Right cardiac atrium (tissue), 5 donors: Measurements from ENCODE around the gene LCLAT1. TPM values are rescaled to one million over a fixed set of nuclear protein-coding genes. Genes with fewer than 3 reads are reported as not detected.

Experiments
- ATAC-seq, 2 donors: fragments of 200-7000 bp; cut with Tn5 transposase; one replicate each; pipeline versions ENCODE4 v1.8.0 to v1.9.1; 2020; ENCODE audit warnings: moderate library complexity in 2 of 2, mild to moderate bottlenecking in 1 of 2
- DNase-seq, 3 donors: peaks; one replicate each; pipeline ENCODE4 v3.0.0-alpha.2; 2020
- H3K27ac ChIP-seq: one replicate; pipeline ENCODE4 v1.5.1; 2013; ENCODE audit warnings: mild to moderate bottlenecking, low read length, control low read depth, moderate library complexity
- H3K27me3 ChIP-seq: one replicate; pipeline ENCODE4 v1.6.1; 2013; ENCODE audit not compliant: control insufficient read depth, insufficient read depth
- H3K4me1 ChIP-seq: one replicate; pipeline ENCODE4 v1.6.1; 2013; ENCODE audit warnings: low read length; ENCODE audit not compliant: control insufficient read depth, insufficient read depth
- H3K4me3 ChIP-seq: one replicate; pipeline ENCODE4 v1.5.1; 2013; ENCODE audit warnings: low read length, control low read depth
- H3K9me3 ChIP-seq: one replicate; pipeline ENCODE4 v1.6.1; 2013; ENCODE audit warnings: low read length; ENCODE audit not compliant: control insufficient read depth
- WGBS: extraction: QIAGEN DNeasy Blood & Tissue Kit; methylation state at CpG from one replicate; pipeline ENCODE4 v1.1.7; 2013; 5-methylcytosine and 5-hydroxymethylcytosine counted together
- intact Hi-C, 4 donors: fragments of 100-400 bp; cut with DNase I; formaldehyde crosslinking; loops; one replicate each; pipeline versions ENCODE4 v1.11.0 to v1.14.0; 2022 to 2023
- polyA plus RNA-seq: library from polyadenylated mRNA; stranded (reverse); fragments of 200-250 nt; gene quantifications from one replicate; pipeline ENCODE4 v1.2.3, GENCODE V29; 2013
- total RNA-seq, 4 donors: library from RNA; stranded (reverse); fragmentation: NEBNext Ultra II Directional; extraction: Animal tissue kit (Norgen Biotek cat#: 25700); gene quantifications; one replicate each; pipeline ENCODE4 v1.2.1, GENCODE V29; 2021
- donor health status: healthy with polysubstance abuse.
- donor health status: DM: no; HTN: yes; CAD: no.
- donor health status: DM: no; HTN: no; CAD: no.
- donor health status: DM: no; HTN: yes; CAD: no; lungs with severe emphysema.
- donor health status: DM: yes; HTN: yes; CAD: no.

The LCLAT1 gene
- total and polyA plus RNA-seq, 5 donors = 5.1 to 18.7 (median 16.0) TPM

DNA sequence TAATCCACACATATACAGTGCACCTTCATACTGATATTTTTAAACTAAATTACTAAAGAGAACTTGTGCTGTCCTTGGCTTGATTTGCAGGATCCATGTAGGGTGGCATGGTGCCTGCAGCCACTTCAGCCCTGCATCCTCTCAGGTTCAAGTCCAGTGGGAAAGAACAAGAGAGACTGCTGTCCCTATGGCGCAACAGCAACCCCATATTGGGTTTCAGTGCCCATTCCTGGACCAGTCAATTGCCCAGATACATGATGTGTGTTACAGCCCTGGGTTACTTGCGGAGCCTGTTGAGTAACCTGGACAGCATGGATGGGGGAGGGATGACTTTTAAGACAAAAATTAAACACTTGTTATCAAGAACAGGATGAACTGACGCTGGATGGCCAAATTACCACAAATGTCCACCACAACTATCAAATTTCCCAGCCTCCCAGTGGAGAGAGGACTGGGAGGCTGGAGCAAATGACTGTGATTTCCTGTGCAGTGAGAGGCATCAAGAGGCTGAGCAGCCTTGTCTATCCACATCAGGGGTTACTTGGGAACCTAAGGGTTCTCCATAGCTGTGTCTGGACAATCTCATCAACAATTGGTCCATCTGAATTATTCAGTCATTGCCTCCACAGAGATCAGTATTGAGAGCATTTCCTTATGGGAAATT lies 198.2 kb downstream of the LCLAT1 start:
- H3K27ac ChIP-seq = no peak overlapping the region
- ATAC-seq (no peak), DNase-seq (no peak)
- 97% methylated on average over 3 of the region's 3 CpGs for WGBS
- H3K4me1 ChIP-seq = no peaks in the 10 kb centered on the region
- intact Hi-C loops = no loop called here
- H3K4me3 ChIP-seq = no peak overlapping the region
- H3K27me3 ChIP-seq = no peaks in the 10 kb centered on the region
- no peaks in the 10 kb centered on the region for H3K9me3 ChIP-seq

DNA sequence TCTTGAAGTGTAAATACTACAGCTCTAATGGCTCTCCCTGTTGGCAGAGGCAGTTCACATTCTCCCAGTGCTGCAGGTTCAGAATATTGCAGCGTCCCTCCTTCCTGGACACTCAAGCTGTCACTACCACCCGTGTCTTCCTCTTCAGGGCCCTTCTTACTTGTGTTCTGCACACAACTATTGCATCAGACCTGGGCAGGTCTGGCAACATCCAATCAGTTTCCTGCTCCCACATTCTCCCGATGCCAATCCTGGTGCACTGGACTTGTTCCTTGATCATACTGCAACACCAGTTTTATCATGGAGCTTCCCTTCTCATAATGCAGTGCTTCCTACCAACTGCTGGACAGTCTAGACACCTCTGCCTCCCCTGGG lies 198.7 kb downstream of the LCLAT1 start:
- WGBS = 83% methylated on average over 3 of the region's 3 CpGs
- no peaks in the 10 kb centered on the region for H3K27me3 ChIP-seq
- intact Hi-C loops = no loop called here
- DNase-seq (no peak), ATAC-seq (no peak)
- no peaks in the 10 kb centered on the region for H3K9me3 ChIP-seq
- no peak overlapping the region for H3K4me3 ChIP-seq
- no peaks in the 10 kb centered on the region for H3K4me1 ChIP-seq
- no peak overlapping the region for H3K27ac ChIP-seq

DNA sequence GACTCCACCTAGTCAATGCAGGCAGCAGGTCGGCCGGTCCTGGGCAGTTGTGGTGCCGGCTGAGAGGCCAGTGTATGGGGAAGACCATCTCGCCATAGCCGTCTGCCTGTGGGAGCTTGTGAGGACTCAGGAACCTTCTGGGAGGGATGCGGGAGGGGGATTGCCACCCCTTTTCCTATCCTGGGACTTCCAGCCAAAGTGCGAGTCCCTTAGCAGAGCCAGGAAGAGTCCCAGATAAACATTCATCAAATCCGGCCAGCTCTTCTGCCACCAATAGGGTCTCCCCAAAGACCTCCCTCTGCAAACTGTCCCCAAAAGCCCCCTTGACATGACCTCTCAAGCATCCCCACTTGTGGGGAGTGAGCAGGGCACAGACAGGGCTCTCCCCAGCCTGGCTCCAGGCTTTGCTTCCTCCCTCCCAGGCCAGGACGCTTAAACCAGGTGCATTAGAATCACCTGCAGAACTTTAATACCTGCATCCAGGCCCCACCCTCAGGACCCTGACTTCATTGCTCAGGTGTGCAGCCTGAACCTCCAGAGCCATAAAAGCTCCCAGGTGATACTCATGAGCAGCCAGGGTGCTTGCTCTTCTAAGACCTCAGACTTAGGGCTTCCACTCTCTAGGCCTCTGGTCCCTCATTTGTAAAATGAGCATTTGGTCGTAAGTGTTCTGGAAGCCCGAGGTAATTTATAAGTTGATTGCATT lies 200.9 kb downstream of the LCLAT1 start:
- intact Hi-C loops = no loop called here
- WGBS = 83% methylated on average over 11 of the region's 11 CpGs
- no peaks in the 10 kb centered on the region for H3K9me3 ChIP-seq
- ATAC-seq = no peak
- H3K27ac ChIP-seq = no peak overlapping the region
- H3K27me3 ChIP-seq = no peaks in the 10 kb centered on the region
- H3K4me1 ChIP-seq = no peaks in the 10 kb centered on the region
- no peak overlapping the region for H3K4me3 ChIP-seq
- no peak for DNase-seq

DNA sequence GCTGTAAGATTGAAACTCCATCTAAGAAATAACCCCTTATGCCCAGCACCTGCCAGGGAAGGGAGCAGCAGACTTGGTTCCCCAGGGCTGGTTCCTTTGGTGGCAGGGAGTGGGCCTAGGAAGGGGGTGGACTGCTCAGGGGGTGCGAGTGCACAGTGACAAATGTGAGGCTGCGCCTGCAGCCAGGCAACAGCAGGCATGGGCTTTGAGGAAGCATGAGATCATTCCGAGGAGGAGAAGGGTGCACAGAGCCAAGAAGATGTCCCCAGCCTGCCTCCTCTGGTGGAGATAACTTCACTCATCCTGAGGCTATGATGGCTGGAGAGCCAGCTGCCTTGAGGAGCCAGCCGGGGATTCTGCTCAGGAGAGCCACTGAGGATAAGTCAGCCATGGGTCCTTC lies 202.2 kb downstream of the LCLAT1 start:
- no peaks in the 10 kb centered on the region for H3K27me3 ChIP-seq
- WGBS = 60% methylated on average over 4 of the region's 4 CpGs
- DNase-seq (no peak), ATAC-seq (no peak)
- no peaks in the 10 kb centered on the region for H3K9me3 ChIP-seq
- no peaks in the 10 kb centered on the region for H3K4me1 ChIP-seq
- H3K27ac ChIP-seq = no peak overlapping the region
- intact Hi-C loops = no loop called here
- H3K4me3 ChIP-seq = no peak overlapping the region

DNA sequence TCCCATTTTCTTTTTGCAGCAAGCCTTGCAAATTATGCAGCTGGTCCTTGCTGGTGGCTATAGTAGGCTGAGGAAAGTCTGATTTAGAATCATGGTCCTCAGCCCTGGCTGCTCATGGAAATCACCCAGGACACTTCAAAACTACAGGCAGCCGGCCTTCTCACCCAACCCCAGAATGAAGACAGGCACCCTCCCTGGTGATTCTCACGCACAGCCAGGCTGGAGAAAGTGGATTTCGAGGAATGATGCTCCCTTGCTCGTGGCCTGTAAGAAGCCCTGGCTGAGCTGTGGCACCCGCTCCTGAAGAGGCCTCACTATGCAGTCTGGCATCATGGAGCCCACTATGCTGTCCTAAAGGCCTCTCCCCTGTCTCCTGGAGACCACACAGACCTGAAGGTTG lies 202.8 kb downstream of the LCLAT1 start:
- H3K27ac ChIP-seq = no peak overlapping the region
- intact Hi-C loops = no loop called here
- no peak for DNase-seq
- no peaks in the 10 kb centered on the region for H3K4me1 ChIP-seq
- no peaks in the 10 kb centered on the region for H3K9me3 ChIP-seq
- H3K27me3 ChIP-seq = no peaks in the 10 kb centered on the region
- ATAC-seq = no peak
- H3K4me3 ChIP-seq = no peak overlapping the region
- 87% methylated on average over 5 of the region's 5 CpGs for WGBS

DNA sequence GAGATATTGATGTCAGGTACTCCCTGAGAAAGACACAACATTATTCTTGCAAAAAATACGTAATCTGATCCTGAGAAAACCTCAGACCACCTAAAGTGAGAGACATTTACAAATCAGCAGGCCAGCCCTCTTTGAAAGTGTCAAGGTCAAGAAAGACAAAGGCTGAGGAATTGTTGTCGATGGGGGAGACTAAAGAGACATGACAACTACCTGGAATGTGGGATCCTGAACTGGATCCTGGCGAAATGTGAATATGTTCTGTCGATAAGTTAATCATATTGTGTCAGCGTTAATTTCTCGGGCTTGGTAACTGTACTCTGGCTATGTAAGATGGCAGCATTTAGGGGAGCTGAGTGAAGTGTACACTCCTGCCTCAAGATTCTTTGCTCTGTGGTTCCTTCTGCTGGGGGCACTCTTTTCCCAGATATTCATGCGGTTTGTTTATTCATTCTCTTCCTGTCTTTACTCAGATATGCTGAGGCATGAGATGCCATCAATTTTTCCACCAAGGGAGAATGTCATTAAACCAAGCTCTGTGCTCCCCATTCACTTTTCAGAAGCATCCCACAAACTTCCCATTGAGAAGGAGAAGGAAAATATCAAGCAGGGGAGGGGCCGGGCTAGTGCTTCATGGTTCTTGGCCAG lies 205.3 kb downstream of the LCLAT1 start:
- 87% methylated on average over 8 of the region's 8 CpGs for WGBS
- intact Hi-C loops = no loop called here
- H3K9me3 ChIP-seq = no peaks in the 10 kb centered on the region
- ATAC-seq = no peak
- no peaks in the 10 kb centered on the region for H3K27me3 ChIP-seq
- no peak overlapping the region for H3K27ac ChIP-seq
- H3K4me1 ChIP-seq = no peaks in the 10 kb centered on the region
- H3K4me3 ChIP-seq = no peak overlapping the region
- no peak for DNase-seq

DNA sequence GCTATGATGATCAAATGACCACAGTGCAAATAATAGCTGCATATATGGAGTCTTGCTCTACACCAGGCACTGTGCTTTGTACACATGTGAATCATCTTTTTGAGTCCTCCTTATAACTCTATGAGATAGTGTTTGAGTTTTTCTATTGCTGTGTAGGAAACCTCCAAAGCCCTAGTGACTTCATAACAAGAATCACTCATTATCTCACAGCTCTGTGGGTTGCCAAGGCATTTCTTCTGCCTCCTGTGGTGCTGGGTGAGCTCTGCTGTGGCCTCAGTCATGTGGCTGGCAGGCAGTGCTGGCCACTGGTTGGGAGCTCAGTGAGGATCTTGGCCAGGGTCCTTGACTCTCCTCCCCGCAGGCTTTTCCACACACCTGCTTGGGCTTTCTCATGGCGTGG lies 206.8 kb downstream of the LCLAT1 start:
- Histone ChIP-seq H3K4me1 (no peaks in the 10 kb centered on the region), H3K4me3 (no peak overlapping the region), H3K27me3 (no peaks in the 10 kb centered on the region), H3K9me3 (no peaks in the 10 kb centered on the region), H3K27ac (no peak overlapping the region)
- peak; percentile 31 to 71 (median 59) for DNase-seq
- intact Hi-C loops = no loop called here
- peak; percentile 55 to 72 for ATAC-seq
- 52% methylated on average over 2 of the region's 2 CpGs for WGBS

DNA sequence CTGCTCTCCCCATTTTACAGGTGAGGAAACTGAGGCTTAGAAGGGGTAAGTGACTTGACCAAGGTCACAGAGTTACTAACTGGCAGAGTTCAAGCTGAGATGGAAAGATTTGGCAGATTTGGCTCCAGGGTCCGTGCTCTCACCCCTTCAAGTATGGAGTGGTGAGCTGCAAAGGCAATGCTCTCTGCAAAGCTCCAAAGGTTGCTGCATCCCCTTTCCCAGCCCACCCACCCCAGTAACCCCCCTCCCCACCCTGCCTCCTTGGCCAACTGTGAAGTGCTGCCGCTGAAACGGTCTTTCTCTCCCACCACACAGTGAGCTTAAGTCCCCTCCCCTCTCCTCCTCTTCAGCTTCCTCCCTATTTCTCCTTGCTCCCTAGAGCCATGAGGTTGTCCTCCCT lies 207.4 kb downstream of the LCLAT1 start:
- Histone ChIP-seq H3K4me1 (no peaks in the 10 kb centered on the region), H3K27ac (no peak overlapping the region), H3K9me3 (no peaks in the 10 kb centered on the region), H3K4me3 (no peak overlapping the region), H3K27me3 (no peaks in the 10 kb centered on the region)
- ATAC-seq = no peak
- 89% methylated on average over 3 of the region's 3 CpGs for WGBS
- intact Hi-C loops = no loop called here
- no peak for DNase-seq

DNA sequence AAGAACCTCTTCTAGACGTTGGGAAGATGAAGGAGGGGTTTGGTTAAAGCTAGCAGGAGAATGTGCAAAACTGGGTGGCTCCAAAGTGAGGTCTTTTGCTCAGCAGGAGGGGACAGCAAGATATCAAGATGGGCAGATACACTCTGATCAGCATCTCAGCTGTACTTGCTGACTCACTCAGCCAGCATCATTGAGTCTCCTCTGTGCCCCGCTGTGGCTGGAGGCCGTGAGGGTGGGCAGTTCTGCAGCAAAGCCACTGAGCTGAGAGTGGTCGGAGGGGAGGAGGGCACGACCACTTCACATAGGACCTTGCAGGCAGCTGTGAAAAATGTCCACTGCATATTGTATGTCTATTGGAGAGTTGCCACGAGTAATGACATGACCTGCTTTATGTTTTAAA lies 208.2 kb downstream of the LCLAT1 start:
- Histone ChIP-seq H3K27ac (no peak overlapping the region), H3K4me3 (no peak overlapping the region), H3K27me3 (no peaks in the 10 kb centered on the region), H3K9me3 (no peaks in the 10 kb centered on the region), H3K4me1 (no peaks in the 10 kb centered on the region)
- DNase-seq (no peak), ATAC-seq (no peak)
- intact Hi-C loops = no loop called here
- 72% methylated on average over 6 of the region's 6 CpGs for WGBS

DNA sequence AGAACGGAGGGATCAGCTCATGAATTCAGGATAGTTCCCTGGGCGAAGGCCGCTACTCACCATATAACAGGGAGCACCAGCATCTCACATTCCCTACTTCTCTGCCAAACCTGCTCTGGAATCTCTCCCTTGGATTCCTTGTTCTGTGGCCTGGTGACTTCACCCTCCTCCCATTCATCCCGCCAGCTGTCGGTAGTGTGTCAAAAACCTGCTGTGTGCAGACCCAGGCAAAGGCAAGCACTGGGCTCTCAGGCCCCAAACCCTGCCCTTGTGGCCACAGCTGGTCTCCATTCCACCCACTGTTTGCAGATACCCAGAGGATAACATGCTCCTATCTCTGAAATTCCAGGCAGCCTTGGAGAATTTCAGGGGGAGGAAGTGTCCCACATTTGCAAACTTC lies 208.6 kb downstream of the LCLAT1 start:
- 79% methylated on average over 5 of the region's 5 CpGs for WGBS
- intact Hi-C loops = no loop called here
- ATAC-seq = no peak

DNA sequence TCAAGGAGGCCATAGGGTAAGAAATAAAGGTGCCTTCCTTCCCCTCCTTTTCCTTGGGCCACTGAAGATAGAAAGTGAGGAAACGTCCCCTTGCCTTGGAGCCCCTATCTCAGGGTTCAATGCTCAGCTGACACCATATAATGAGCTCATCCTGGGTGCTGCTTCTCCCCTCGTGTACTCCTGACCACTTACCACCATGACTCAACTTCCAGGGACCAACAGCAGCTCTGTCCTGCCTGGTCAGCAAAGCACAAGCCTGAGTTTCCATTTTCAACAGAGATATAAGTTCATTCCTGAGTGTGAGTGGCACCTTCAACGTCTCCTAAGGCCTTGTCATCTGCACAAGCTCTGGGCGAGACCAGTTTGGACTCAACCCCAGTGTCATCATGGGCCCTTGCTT lies 209.0 kb downstream of the LCLAT1 start:
- ATAC-seq = no peak
- intact Hi-C loops = no loop called here
- Histone ChIP-seq H3K9me3 (no peaks in the 10 kb centered on the region), H3K27ac (no peak overlapping the region), H3K4me1 (no peaks in the 10 kb centered on the region), H3K4me3 (no peak overlapping the region), H3K27me3 (no peaks in the 10 kb centered on the region)
- WGBS = 71% methylated on average over 4 of the region's 4 CpGs
- no peak for DNase-seq

More for the DNA sequence above, 208.6 kb downstream of the LCLAT1 start:
- Histone ChIP-seq H3K4me3 (no peak overlapping the region), H3K27me3 (no peaks in the 10 kb centered on the region), H3K9me3 (no peaks in the 10 kb centered on the region), H3K27ac (no peak overlapping the region), H3K4me1 (no peaks in the 10 kb centered on the region)
- DNase-seq = no peak
